ENCODE measurements around the gene FRAS1. TPM values are rescaled to one million over a fixed set of nuclear protein-coding genes. Genes with fewer than 3 reads are reported as not detected.

FRAS1 gene
- total RNA-seq, 2 donors from 2014 or later = 77.0 to 78.3 TPM

- H3K9ac ChIP-seq (ENCODE audit: extremely low read depth, low read length, poor library complexity, severe bottlenecking) = no peak overlapping the region
- peaks cover 14% of the 10 kb centered on the region for H3K9me3 ChIP-seq (ENCODE audit: control insufficient read depth, low read length)
- no peak for DNase-seq
- H3K4me3 ChIP-seq (ENCODE audit: low read length) = peak overlapping the region; percentile 12
- H3K4me1 Mint-ChIP-seq = peaks cover 6% of the 10 kb centered on the region
- H3K27me3 Mint-ChIP-seq (ENCODE audit: insufficient read depth) = peaks cover 31% of the 10 kb centered on the region
- H3K27ac Mint-ChIP-seq = no peak overlapping the region
- 90 to 95% methylated on average over 1 of the region's 1 CpG for WGBS, 2 experiments (ENCODE audit: insufficient coverage in 1 of 2, insufficient read length in 1 of 2)
- H3K27me3 ChIP-seq (ENCODE audit: control insufficient read depth, insufficient read depth, low read length, poor library complexity, severe bottlenecking) = peaks cover 21% of the 10 kb centered on the region
- H3K9me3 Mint-ChIP-seq = peaks cover 23% of the 10 kb centered on the region
- H3K36me3 Mint-ChIP-seq (ENCODE audit: low read depth) = no peaks in the 10 kb centered on the region
- no peak overlapping the region for H3K4me3 Mint-ChIP-seq
- no peaks in the 10 kb centered on the region for H3K36me3 ChIP-seq (ENCODE audit: control insufficient read depth, insufficient read depth, low read length)
- H3K27ac ChIP-seq (ENCODE audit: low read depth, low read length) = no peak overlapping the region
- no peaks in the 10 kb centered on the region for H3K4me1 ChIP-seq (ENCODE audit: control insufficient read depth, insufficient read depth, low read length)
- TF ChIP-seq, protein P1, sequence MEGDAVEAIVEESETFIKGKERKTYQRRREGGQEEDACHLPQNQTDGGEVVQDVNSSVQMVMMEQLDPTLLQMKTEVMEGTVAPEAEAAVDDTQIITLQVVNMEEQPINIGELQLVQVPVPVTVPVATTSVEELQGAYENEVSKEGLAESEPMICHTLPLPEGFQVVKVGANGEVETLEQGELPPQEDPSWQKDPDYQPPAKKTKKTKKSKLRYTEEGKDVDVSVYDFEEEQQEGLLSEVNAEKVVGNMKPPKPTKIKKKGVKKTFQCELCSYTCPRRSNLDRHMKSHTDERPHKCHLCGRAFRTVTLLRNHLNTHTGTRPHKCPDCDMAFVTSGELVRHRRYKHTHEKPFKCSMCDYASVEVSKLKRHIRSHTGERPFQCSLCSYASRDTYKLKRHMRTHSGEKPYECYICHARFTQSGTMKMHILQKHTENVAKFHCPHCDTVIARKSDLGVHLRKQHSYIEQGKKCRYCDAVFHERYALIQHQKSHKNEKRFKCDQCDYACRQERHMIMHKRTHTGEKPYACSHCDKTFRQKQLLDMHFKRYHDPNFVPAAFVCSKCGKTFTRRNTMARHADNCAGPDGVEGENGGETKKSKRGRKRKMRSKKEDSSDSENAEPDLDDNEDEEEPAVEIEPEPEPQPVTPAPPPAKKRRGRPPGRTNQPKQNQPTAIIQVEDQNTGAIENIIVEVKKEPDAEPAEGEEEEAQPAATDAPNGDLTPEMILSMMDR (conservative IDR thresholded peaks at IDR 0.05) = no peak
Measured at GRCh38 chr4:78039678-78040077, 17.4 kb upstream of the FRAS1 start.

- no peak for DNase-seq
- H3K9me3 ChIP-seq (ENCODE audit: control insufficient read depth, low read length) = peaks cover 14% of the 10 kb centered on the region
- H3K9ac ChIP-seq (ENCODE audit: extremely low read depth, low read length, poor library complexity, severe bottlenecking) = no peak overlapping the region
- Mint-ChIP-seq H3K9me3 (peaks cover 23% of the 10 kb centered on the region), H3K27me3 (ENCODE audit: insufficient read depth) (peaks cover 31% of the 10 kb centered on the region), H3K36me3 (ENCODE audit: low read depth) (no peaks in the 10 kb centered on the region), H3K27ac (no peak overlapping the region), H3K4me1 (peaks cover 10% of the 10 kb centered on the region), H3K4me3 (no peak overlapping the region)
- H3K27me3 ChIP-seq (ENCODE audit: control insufficient read depth, insufficient read depth, low read length, poor library complexity, severe bottlenecking) = peaks cover 21% of the 10 kb centered on the region
- no peak overlapping the region for H3K27ac ChIP-seq (ENCODE audit: low read depth, low read length)
- no peaks in the 10 kb centered on the region for H3K4me1 ChIP-seq (ENCODE audit: control insufficient read depth, insufficient read depth, low read length)
- H3K4me3 ChIP-seq (ENCODE audit: low read length) = peak overlapping the region; percentile 12
- H3K36me3 ChIP-seq (ENCODE audit: control insufficient read depth, insufficient read depth, low read length) = no peaks in the 10 kb centered on the region
- WGBS, 2 experiments (ENCODE audit: insufficient coverage in 1 of 2, insufficient read length in 1 of 2) = 93 to 100% methylated on average over 1 of the region's 1 CpG
- TF ChIP-seq, protein P1 (conservative IDR thresholded peaks at IDR 0.05) = no peak
Measured at GRCh38 chr4:78040431-78040830, 16.7 kb upstream of the FRAS1 start.

- Histone ChIP-seq H3K27ac (ENCODE audit: low read depth, low read length) (no peak overlapping the region), H3K9me3 (ENCODE audit: control insufficient read depth, low read length) (no peaks in the 10 kb centered on the region), H3K4me1 (ENCODE audit: control insufficient read depth, insufficient read depth, low read length) (peaks cover 9% of the 10 kb centered on the region), H3K27me3 (ENCODE audit: control insufficient read depth, insufficient read depth, low read length, poor library complexity, severe bottlenecking) (no peaks in the 10 kb centered on the region), H3K9ac (ENCODE audit: extremely low read depth, low read length, poor library complexity, severe bottlenecking) (no peak overlapping the region), H3K4me3 (ENCODE audit: low read length) (no peak overlapping the region), H3K36me3 (ENCODE audit: control insufficient read depth, insufficient read depth, low read length) (no peaks in the 10 kb centered on the region)
- WGBS, 2 experiments (ENCODE audit: insufficient coverage in 1 of 2, insufficient read length in 1 of 2) = 90 to 100% methylated on average over 2 to 3 of the region's 3 CpGs
- H3K4me1 Mint-ChIP-seq = peaks cover 18% of the 10 kb centered on the region
- no peak for DNase-seq
- no peak overlapping the region for H3K4me3 Mint-ChIP-seq
- H3K36me3 Mint-ChIP-seq (ENCODE audit: low read depth) = no peaks in the 10 kb centered on the region
- H3K27ac Mint-ChIP-seq = no peak overlapping the region
- TF ChIP-seq, protein P1 (conservative IDR thresholded peaks at IDR 0.05) = no peak
- no peaks in the 10 kb centered on the region for H3K9me3 Mint-ChIP-seq
- H3K27me3 Mint-ChIP-seq (ENCODE audit: insufficient read depth) = no peaks in the 10 kb centered on the region
Measured at GRCh38 chr4:78047366-78047765, 9.8 kb upstream of the FRAS1 start.
